LNCaP clone FGC (cell line): Measurements from ENCODE around the gene ERCC4.

Experiments
- DNase-seq: peaks from one replicate; pipeline ENCODE4 v3.0.0-alpha.2; 2011; ENCODE audit warnings: low read depth
- H3K4me3 ChIP-seq: 2 replicates; pipeline ENCODE4 v1.5.1; 2011; ENCODE audit warnings: mild to moderate bottlenecking, low read depth, low read length, control low read depth
- CTCF ChIP-seq: IDR thresholded peaks from 2 replicates; pipeline ENCODE4 v1.5.1; 2012; ENCODE audit warnings: mild to moderate bottlenecking; ENCODE audit not compliant: control insufficient read depth, insufficient read depth; ENCODE audit errors: extremely low read depth

ERCC4 gene

DNA sequence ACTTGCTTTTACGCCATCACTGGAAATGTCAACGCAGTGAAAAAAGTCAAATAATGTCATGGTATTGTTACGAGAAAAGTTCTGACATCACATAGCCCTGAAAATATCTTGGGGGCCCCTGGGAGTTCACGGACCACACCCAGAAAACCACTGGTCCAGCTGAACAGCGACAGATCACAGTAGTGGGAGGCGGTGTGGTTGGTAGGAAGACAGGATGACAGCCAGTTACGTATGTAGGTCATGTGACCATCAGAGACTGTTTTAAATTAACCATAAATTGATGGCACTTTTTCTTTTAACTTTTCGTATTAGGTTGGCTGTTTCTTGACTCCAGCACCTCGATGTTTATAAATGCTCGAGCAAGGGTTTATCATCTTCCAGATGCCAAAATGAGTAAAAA is 11.9 kb downstream of the ERCC4 start:
- DNase-seq, result no peak
- TF ChIP-seq CTCF, result no peak
- no peak overlapping the region for H3K4me3 ChIP-seq

DNA sequence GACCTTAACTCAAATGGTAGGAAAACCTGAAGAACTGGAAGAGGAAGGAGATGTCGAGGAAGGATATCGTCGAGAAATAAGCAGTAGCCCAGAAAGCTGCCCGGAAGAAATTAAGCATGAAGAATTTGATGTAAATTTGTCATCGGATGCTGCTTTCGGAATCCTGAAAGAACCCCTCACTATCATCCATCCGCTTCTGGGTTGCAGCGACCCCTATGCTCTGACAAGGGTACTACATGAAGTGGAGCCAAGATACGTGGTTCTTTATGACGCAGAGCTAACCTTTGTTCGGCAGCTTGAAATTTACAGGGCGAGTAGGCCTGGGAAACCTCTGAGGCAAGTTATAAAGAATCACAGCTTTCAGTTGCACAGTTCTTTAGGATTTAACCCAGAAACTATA is 15.5 kb downstream of the ERCC4 start:
- H3K4me3 ChIP-seq, result no peak overlapping the region
- 0 out of 2 replicates have a peak, but pooled peaks have one; percentile 11 for TF ChIP-seq CTCF
- no peak for DNase-seq

GRCh38 chr16:13936155-13936554 is 16.2 kb downstream of the ERCC4 start:
- no peak overlapping the region for H3K4me3 ChIP-seq
- DNase-seq, result no peak
- no peak for TF ChIP-seq CTCF

DNA sequence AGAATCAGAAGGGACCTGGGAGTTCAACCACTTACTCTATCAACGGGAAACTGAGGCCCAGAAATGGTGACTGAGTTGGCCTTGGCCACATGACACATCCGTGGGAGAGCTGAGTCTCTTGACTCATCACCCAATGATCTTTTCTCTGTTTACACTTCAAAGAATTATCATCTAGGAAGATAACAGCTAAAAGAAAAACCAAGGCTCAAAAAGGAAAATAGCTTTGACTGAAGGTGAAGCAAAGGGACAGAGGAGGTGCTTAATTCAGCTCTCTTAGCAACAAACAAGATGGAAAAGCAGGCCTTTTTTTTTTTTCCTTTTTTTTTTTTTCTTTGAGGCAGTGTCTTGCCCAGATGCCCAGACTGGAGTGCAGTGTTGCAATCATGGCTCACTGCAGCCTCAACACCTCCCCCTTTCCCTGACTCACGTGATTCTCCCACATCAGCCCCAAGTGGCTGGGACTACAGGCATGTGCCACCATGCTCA is 16.7 kb downstream of the ERCC4 start:
- DNase-seq, result no peak
- TF ChIP-seq CTCF, result no peak
- H3K4me3 ChIP-seq, result no peak overlapping the region

GRCh38 chr16:13937411-13937810 is 17.5 kb downstream of the ERCC4 start:
- no peak for TF ChIP-seq CTCF
- DNase-seq, result no peak
- no peak overlapping the region for H3K4me3 ChIP-seq

GRCh38 chr16:13938480-13938879 is 18.5 kb downstream of the ERCC4 start:
- TF ChIP-seq CTCF, result no peak
- no peak overlapping the region for H3K4me3 ChIP-seq
- DNase-seq, result no peak

- DNase-seq, result no peak
- TF ChIP-seq CTCF, result no peak
- no peak overlapping the region for H3K4me3 ChIP-seq
Observed at GRCh38 chr16:13939821-13940220, 19.9 kb downstream of the ERCC4 start.
